Uterus (tissue), 4 donors: ENCODE measurements around the gene ZDHHC1. TPM values are rescaled to one million over a fixed set of nuclear protein-coding genes. Genes with fewer than 3 reads are reported as not detected.

ENCODE experiments used
- DNase-seq, 2 donors: peaks; one replicate each; pipeline ENCODE4 v3.0.0-alpha.2; 2019 to 2020
- H3K27ac ChIP-seq, 2 donors: fragments of 200-600 bp; sonication (generic); 1 replicate in 1 of 2; 2 replicates in 1 of 2; pipeline ENCODE4 v1.5.1; 2016 to 2018
- H3K27me3 ChIP-seq, 2 donors: fragments of 200-600 bp; sonication (generic); one replicate each; pipeline ENCODE4 v1.5.1; 2018 to 2019; ENCODE audit warnings: control low read depth in 1 of 2
- H3K36me3 ChIP-seq, 2 donors: fragments of 200-600 bp; sonication (generic); one replicate each; pipeline ENCODE4 v1.5.1; 2019; ENCODE audit warnings: control low read depth in 1 of 2
- H3K4me1 ChIP-seq, 2 donors: fragments of 200-600 bp; sonication (generic); one replicate each; pipeline ENCODE4 v1.5.1; 2018 to 2019; ENCODE audit warnings: control low read depth in 1 of 2
- H3K4me3 ChIP-seq, 2 donors: fragments of 200-600 bp; sonication (generic); 1 replicate in 1 of 2; 2 replicates in 1 of 2; pipeline ENCODE4 v1.5.1; 2018 to 2019; ENCODE audit warnings: mild to moderate bottlenecking in 1 of 2
- H3K9me3 ChIP-seq, 2 donors: fragments of 200-600 bp; sonication (generic); one replicate each; pipeline ENCODE4 v1.5.1; 2019; ENCODE audit warnings: control low read depth in 1 of 2
- CTCF ChIP-seq, 4 experiments: fragments of 200-600 bp in 2 of 4; fragments of 450-650 bp in 2 of 4; sonication (generic) in 2 of 4; IDR thresholded peaks; one replicate each; pipeline ENCODE4 v1.5.1; 2016 to 2019; ENCODE audit warnings: antibody characterized with exemption in 4 of 4, mild to moderate bottlenecking in 2 of 4, moderate library complexity in 1 of 4
- POLR2A ChIP-seq, 2 donors: fragments of 450-650 bp; IDR thresholded peaks; one replicate each; pipeline ENCODE4 v1.6.1; 2016; ENCODE audit warnings: antibody characterized with exemption in 2 of 2, mild to moderate bottlenecking in 1 of 2, moderate library complexity in 1 of 2
- intact Hi-C: fragments of 100-400 bp; cut with DNase I; formaldehyde crosslinking; loops from one replicate; pipeline ENCODE4 v1.15.1; 2023; ENCODE audit warnings: low total_unique reads
- total RNA-seq, 4 donors: library from RNA; depleted of rRNA in 3 of 4; stranded (reverse); fragments of >200 nt in 3 of 4; gene quantifications; one replicate each; pipeline versions ENCODE4 v1.1.0 to v1.2.4, GENCODE V29; 2014 to 2023
- donor health status: DM: yes; HTN: yes; CAD: no.

The ZDHHC1 gene
- total RNA-seq, 4 donors from 2014 or later: 14.7 to 30.6 (median 25.6) TPM

GRCh38 chr16:67454104-67454503, 37.8 kb upstream of the ZDHHC1 start:
- Histone ChIP-seq H3K36me3 (no peaks in the 10 kb centered on the region), H3K4me1 (peaks cover 22 to 32% of the 10 kb centered on the region in 2 donors), H3K4me3 (no peak overlapping the region), H3K9me3 (no peaks in the 10 kb centered on the region), H3K27me3 (no peaks in the 10 kb centered on the region), H3K27ac (no peak overlapping the region)
- no peak for TF ChIP-seq POLR2A (IDR thresholded peaks at IDR 0.05)
- TF ChIP-seq CTCF (IDR thresholded peaks at IDR 0.05): no peak
- intact Hi-C loops: no loop called here
- no peak for DNase-seq

GRCh38 chr16:67451704-67452435, 35.6 kb upstream of the ZDHHC1 start:
- H3K27me3 ChIP-seq: no peaks in the 10 kb centered on the region
- H3K27ac ChIP-seq: peak overlapping the region; percentile 6 to 24
- intact Hi-C loops: no loop called here
- no peaks in the 10 kb centered on the region for H3K9me3 ChIP-seq
- DNase-seq: no peak
- no peak for TF ChIP-seq CTCF (IDR thresholded peaks at IDR 0.05)
- no peak for TF ChIP-seq POLR2A (IDR thresholded peaks at IDR 0.05)
- H3K4me3 ChIP-seq: no peak overlapping the region
- peaks cover 13 to 19% of the 10 kb centered on the region in 2 donors for H3K4me1 ChIP-seq
- no peaks in the 10 kb centered on the region for H3K36me3 ChIP-seq

- intact Hi-C loops: no loop called here
Observed at GRCh38 chr16:67451061-67451703, 34.9 kb upstream of the ZDHHC1 start.

GRCh38 chr16:67449739-67450138, 33.5 kb upstream of the ZDHHC1 start:
- Histone ChIP-seq H3K36me3 (no peaks in the 10 kb centered on the region), H3K9me3 (no peaks in the 10 kb centered on the region), H3K27ac (peak overlapping the region; percentile 13 to 38), H3K27me3 (no peaks in the 10 kb centered on the region), H3K4me1 (peaks cover 13 to 41% of the 10 kb centered on the region in 2 donors), H3K4me3 (no peak overlapping the region)
- no peak for TF ChIP-seq POLR2A (IDR thresholded peaks at IDR 0.05)
- TF ChIP-seq CTCF (IDR thresholded peaks at IDR 0.05): no peak
- DNase-seq: peak in 1 of 2 donors; percentile 69
- intact Hi-C loops: no loop called here

More at GRCh38 chr16:67451061-67451703, 34.9 kb upstream of the ZDHHC1 start:
- no peak overlapping the region for H3K4me3 ChIP-seq
- H3K4me1 ChIP-seq: peaks cover 13 to 26% of the 10 kb centered on the region in 2 donors
- no peaks in the 10 kb centered on the region for H3K9me3 ChIP-seq
- H3K36me3 ChIP-seq: no peaks in the 10 kb centered on the region
- TF ChIP-seq POLR2A (IDR thresholded peaks at IDR 0.05) (no peak), CTCF (IDR thresholded peaks at IDR 0.05) (no peak)
- peak overlapping the region; percentile 6 to 24 for H3K27ac ChIP-seq
- H3K27me3 ChIP-seq: no peaks in the 10 kb centered on the region
- peak in 1 of 2 donors; percentile 71 for DNase-seq

DNA sequence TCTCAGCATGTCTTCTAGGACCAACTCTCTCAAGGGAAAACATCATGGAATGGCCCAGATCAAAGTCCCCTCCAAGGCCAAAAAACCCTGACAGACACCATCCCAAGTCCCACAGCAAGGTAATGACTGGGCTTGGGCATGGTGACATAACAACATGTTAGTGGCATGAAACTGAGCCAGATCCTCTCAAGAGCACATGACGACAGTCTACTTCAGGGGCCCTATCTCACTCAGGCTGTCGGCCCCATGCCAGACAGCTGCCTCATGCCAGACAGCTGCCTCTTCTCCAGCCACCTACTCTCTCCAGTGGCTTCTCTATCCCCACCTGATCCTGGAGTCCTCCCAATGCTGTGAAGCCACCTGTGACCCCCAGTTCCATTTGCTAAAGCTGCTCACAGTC, 33.1 kb upstream of the ZDHHC1 start:
- Histone ChIP-seq H3K9me3 (no peaks in the 10 kb centered on the region), H3K36me3 (no peaks in the 10 kb centered on the region), H3K4me3 (no peak overlapping the region), H3K27ac (peak overlapping the region; percentile 13 to 38), H3K4me1 (peaks cover 15 to 45% of the 10 kb centered on the region in 2 donors), H3K27me3 (no peaks in the 10 kb centered on the region)
- intact Hi-C loops: no loop called here
- no peak for TF ChIP-seq CTCF (IDR thresholded peaks at IDR 0.05)
- TF ChIP-seq POLR2A (IDR thresholded peaks at IDR 0.05): no peak
- DNase-seq: no peak
